Osteoblast (primary cell): ENCODE data around the gene APBB1IP. TPM values are rescaled to one million over a fixed set of nuclear protein-coding genes. Genes with fewer than 3 reads are reported as not detected.
"Not testable (repeated sequence)": the region's sequence is repeated elsewhere in the genome, so short reads cannot be mapped to it uniquely, and the experiment has no call there.

Experiments
- DNase-seq: peaks from one replicate; pipeline ENCODE4 v3.0.0; 2011; ENCODE audit warnings: low spot score, mixed read lengths; ENCODE audit not compliant: insufficient read length; ENCODE audit errors: missing footprints
- H2AFZ ChIP-seq: 2 replicates; pipeline ENCODE4 v1.6.0; 2011; ENCODE audit warnings: mild to moderate bottlenecking, low read length
- H3K27ac ChIP-seq: 2 replicates; pipeline ENCODE4 v1.5.1; 2011; ENCODE audit warnings: mild to moderate bottlenecking, low read depth, low read length, moderate library complexity
- H3K27me3 ChIP-seq: 2 replicates; pipeline ENCODE4 v1.6.0; 2012; ENCODE audit warnings: mild to moderate bottlenecking, control low read depth, inconsistent platforms, low read length, moderate library complexity; ENCODE audit not compliant: insufficient read depth
- H3K36me3 ChIP-seq: 2 replicates; pipeline ENCODE4 v1.5.1; 2011; ENCODE audit warnings: mild to moderate bottlenecking, low read length, control low read depth, moderate library complexity; ENCODE audit not compliant: insufficient read depth
- H3K4me1 ChIP-seq: 2 replicates; pipeline ENCODE4 v1.5.1; 2011; ENCODE audit warnings: mild to moderate bottlenecking, low read length, control low read depth, moderate library complexity; ENCODE audit not compliant: insufficient read depth
- H3K4me2 ChIP-seq: 2 replicates; pipeline ENCODE4 v1.6.0; 2011; ENCODE audit warnings: mild to moderate bottlenecking, low read length; ENCODE audit not compliant: insufficient read depth
- H3K4me3 ChIP-seq: fragments of 200-600 bp; sonication (generic); 3 replicates; pipeline ENCODE4 v1.5.1; 2012; ENCODE audit warnings: mild to moderate bottlenecking, low read length, inconsistent platforms; ENCODE audit not compliant: insufficient read depth
- H3K79me2 ChIP-seq: 2 replicates; pipeline ENCODE4 v1.6.0; 2012; ENCODE audit warnings: mild to moderate bottlenecking, low read length, control low read depth, inconsistent platforms; ENCODE audit not compliant: insufficient read depth
- H3K9me3 ChIP-seq: 2 replicates; pipeline ENCODE4 v1.5.1; 2011; ENCODE audit warnings: low read depth, low read length, control low read depth
- H4K20me1 ChIP-seq: 2 replicates; pipeline ENCODE4 v1.6.0; 2012; ENCODE audit warnings: mild to moderate bottlenecking, low read length, control low read depth; ENCODE audit not compliant: insufficient read depth
- CTCF ChIP-seq: IDR thresholded peaks from 2 replicates; pipeline ENCODE4 v1.5.1; 2011; ENCODE audit warnings: mild to moderate bottlenecking, low read depth, low read length, moderate library complexity; ENCODE audit errors: extremely low read depth
- total RNA-seq: library from RNA; depleted of rRNA; stranded (reverse); fragments of >200 nt; gene quantifications from 2 replicates; pipeline ENCODE4 v1.2.3, GENCODE V29; 2012

Gene APBB1IP
- total RNA-seq, 1 donor = 14.8 TPM

- Histone ChIP-seq H3K4me3 (no peak overlapping the region), H3K36me3 (no peaks in the 10 kb centered on the region), H4K20me1 (no peaks in the 10 kb centered on the region), H2AFZ (no peak overlapping the region), H3K79me2 (no peaks in the 10 kb centered on the region), H3K27me3 (no peaks in the 10 kb centered on the region), H3K27ac (no peak overlapping the region), H3K9me3 (no peaks in the 10 kb centered on the region), H3K4me1 (no peaks in the 10 kb centered on the region), H3K4me2 (no peak overlapping the region)
- no peak for DNase-seq
- no peak for TF ChIP-seq CTCF
Observed at GRCh38 chr10:26574783-26575182, 136.6 kb downstream of the APBB1IP start.

GRCh38 chr10:26578371-26578770 lies 140.2 kb downstream of the APBB1IP start:
- H3K4me1 ChIP-seq, H3K27ac ChIP-seq, H3K36me3 ChIP-seq, H3K4me3 ChIP-seq, H3K4me2 ChIP-seq, H3K79me2 ChIP-seq, H3K27me3 ChIP-seq, H2AFZ ChIP-seq, H4K20me1 ChIP-seq, H3K9me3 ChIP-seq, DNase-seq: not testable (repeated sequence)

GRCh38 chr10:26579256-26580063 lies 141.3 kb downstream of the APBB1IP start:
- H3K4me2 ChIP-seq = no peak overlapping the region
- TF ChIP-seq CTCF = no peak
- H2AFZ ChIP-seq = no peak overlapping the region
- H3K27ac ChIP-seq = no peak overlapping the region
- H4K20me1 ChIP-seq = no peaks in the 10 kb centered on the region
- H3K4me1 ChIP-seq = no peaks in the 10 kb centered on the region
- no peaks in the 10 kb centered on the region for H3K27me3 ChIP-seq
- no peaks in the 10 kb centered on the region for H3K79me2 ChIP-seq
- DNase-seq = no peak
- H3K9me3 ChIP-seq = no peaks in the 10 kb centered on the region
- H3K36me3 ChIP-seq = no peaks in the 10 kb centered on the region
- no peak overlapping the region for H3K4me3 ChIP-seq

GRCh38 chr10:26586211-26586610 lies 148.1 kb downstream of the APBB1IP start:
- Histone ChIP-seq H3K4me3 (no peak overlapping the region), H3K4me2 (no peak overlapping the region), H3K4me1 (no peaks in the 10 kb centered on the region), H3K36me3 (no peaks in the 10 kb centered on the region), H4K20me1 (no peaks in the 10 kb centered on the region), H3K79me2 (no peaks in the 10 kb centered on the region), H3K27ac (no peak overlapping the region), H2AFZ (no peak overlapping the region), H3K9me3 (no peaks in the 10 kb centered on the region), H3K27me3 (no peaks in the 10 kb centered on the region)
- TF ChIP-seq CTCF = no peak
- no peak for DNase-seq
